ENCODE results near the gene CNOT8. TPM values are rescaled to one million over a fixed set of nuclear protein-coding genes. Genes with fewer than 3 reads are reported as not detected.

Gene CNOT8
- 10 to 100 TPM; 62.6 to 87.0 TPM for total RNA-seq
- 10 to 100 TPM; 53.9 to 74.9 TPM for polyA plus RNA-seq
- long read RNA-seq, donor 1, transcript CNOT8-201 (7 exons, 2,528 nt) = major isoform, 11 of 19 reads
- long read RNA-seq, donor 1, transcript CNOT8-202 (7 exons, 2,604 nt) = minor isoform, 6 of 19 reads
- long read RNA-seq, donor 1, partial matches to known transcripts = 0 of 19 reads
- long read RNA-seq, donor 1, other reads (novel, unspliced or antisense) = 0 of 19 reads
- long read RNA-seq, donor 2, partial matches to known transcripts = 0 of 5 reads
- long read RNA-seq, donor 2, other reads (novel, unspliced or antisense) = 0 of 5 reads
- long read RNA-seq, donor 3, partial matches to known transcripts = 0 of 7 reads
- long read RNA-seq, donor 3, other reads (novel, unspliced or antisense) = 0 of 7 reads
- long read RNA-seq, donor 4, transcript CNOT8-201 (7 exons, 2,528 nt) = major isoform, 6 of 8 reads
- long read RNA-seq, donor 4, partial matches to known transcripts = 0 of 8 reads
- long read RNA-seq, donor 4, other reads (novel, unspliced or antisense) = 0 of 8 reads
- long read RNA-seq, donor 5, transcript CNOT8-201 (7 exons, 2,528 nt) = major isoform, 10 of 42 reads
- long read RNA-seq, donor 5, partial matches to known transcripts = 26 of 42 reads
- long read RNA-seq, donor 5, other reads (novel, unspliced or antisense) = 0 of 42 reads

GRCh38 chr5:154858297-154858971 lies at the start of gene CNOT8:
TSS of gene CNOT8 (plus strand) at chr5:154858627. CDS start at chr5:154863279, 4,652 bp downstream.
- H3K9me3 ChIP-seq (ENCODE audit: control insufficient read depth in 4 of 4, insufficient read depth in 3 of 4, low read length in 3 of 4) = no peaks in the 10 kb centered on the region
- peaks cover 0 to 31% (median 8%) of the 10 kb centered on the region in 5 donors for H3K4me1 ChIP-seq (ENCODE audit: control insufficient read depth in 5 of 5, insufficient read depth in 5 of 5, low read length in 5 of 5)
- peak within 1 kb of the TSS; percentile 89 for H3K4me3 ChIP-seq
- ATAC-seq (ENCODE audit: insufficient read depth, low FRiP score) (peak; percentile 93), DNase-seq (peak; percentile 99)
- peak within 1 kb of the TSS; percentile 79 to 95 for H3K9ac ChIP-seq (ENCODE audit: insufficient read depth in 1 of 2, low read length in 2 of 2)
- peaks cover 2 to 6% (median 4%) of the 10 kb centered on the region in 4 donors for H3K36me3 ChIP-seq (ENCODE audit: control insufficient read depth in 4 of 4, insufficient read depth in 4 of 4, low read length in 4 of 4)
- no peak for TF ChIP-seq CTCF (IDR thresholded peaks at IDR 0.05; ENCODE audit: control extremely low read depth, extremely low read depth)
- H3K27me3 ChIP-seq (ENCODE audit: control insufficient read depth in 3 of 3, insufficient read depth in 3 of 3, low read length in 2 of 3) = no peaks in the 10 kb centered on the region
- peak within 1 kb of the TSS; percentile 99 to 100 for H3K27ac ChIP-seq (ENCODE audit: low read depth in 1 of 2, low read length in 1 of 2)
- WGBS, 2 donors = 0% methylated on average over 65 of the region's 65 CpGs

GRCh38 chr5:154811239-154811638 lies 47.2 kb upstream of the CNOT8 start:
- no peak overlapping the region for H3K27ac ChIP-seq (ENCODE audit: low read depth in 1 of 2, low read length in 1 of 2)
- TF ChIP-seq CTCF (IDR thresholded peaks at IDR 0.05; ENCODE audit: control extremely low read depth, extremely low read depth) = no peak
- ATAC-seq (ENCODE audit: insufficient read depth, low FRiP score) (no peak), DNase-seq (no peak)
- H3K4me1 ChIP-seq (ENCODE audit: control insufficient read depth in 5 of 5, insufficient read depth in 5 of 5, low read length in 5 of 5) = peaks cover 0 to 2% (median 0%) of the 10 kb centered on the region in 5 donors
- H3K9ac ChIP-seq (ENCODE audit: insufficient read depth in 1 of 2, low read length in 2 of 2) = no peak overlapping the region
- no peak overlapping the region for H3K4me3 ChIP-seq
- H3K27me3 ChIP-seq (ENCODE audit: control insufficient read depth in 3 of 3, insufficient read depth in 3 of 3, low read length in 2 of 3) = no peaks in the 10 kb centered on the region
- H3K36me3 ChIP-seq (ENCODE audit: control insufficient read depth in 4 of 4, insufficient read depth in 4 of 4, low read length in 4 of 4) = peaks cover 34 to 47% (median 39%) of the 10 kb centered on the region in 4 donors
- no peaks in the 10 kb centered on the region for H3K9me3 ChIP-seq (ENCODE audit: control insufficient read depth in 4 of 4, insufficient read depth in 3 of 4, low read length in 3 of 4)
- WGBS, 2 donors = 90 to 93% methylated on average over 7 of the region's 7 CpGs

- Histone ChIP-seq H3K27me3 (ENCODE audit: control insufficient read depth in 3 of 3, insufficient read depth in 3 of 3, low read length in 2 of 3) (no peaks in the 10 kb centered on the region), H3K9ac (ENCODE audit: insufficient read depth in 1 of 2, low read length in 2 of 2) (no peak overlapping the region), H3K27ac (ENCODE audit: low read depth in 1 of 2, low read length in 1 of 2) (no peak overlapping the region), H3K9me3 (ENCODE audit: control insufficient read depth in 4 of 4, insufficient read depth in 3 of 4, low read length in 3 of 4) (no peaks in the 10 kb centered on the region), H3K4me3 (no peak overlapping the region), H3K4me1 (ENCODE audit: control insufficient read depth in 5 of 5, insufficient read depth in 5 of 5, low read length in 5 of 5) (peaks cover 0 to 2% (median 0%) of the 10 kb centered on the region in 5 donors), H3K36me3 (ENCODE audit: control insufficient read depth in 4 of 4, insufficient read depth in 4 of 4, low read length in 4 of 4) (peaks cover 30 to 47% (median 38%) of the 10 kb centered on the region in 4 donors)
- 38 to 48% methylated on average over 3 of the region's 3 CpGs for WGBS, 2 donors
- DNase-seq = peak; percentile 66 to 76 (median 69)
- ATAC-seq (ENCODE audit: insufficient read depth, low FRiP score) = peak; percentile 77
- peak; percentile 72 for TF ChIP-seq CTCF (IDR thresholded peaks at IDR 0.05; ENCODE audit: control extremely low read depth, extremely low read depth)
Measured at GRCh38 chr5:154811653-154812465, 46.6 kb upstream of the CNOT8 start.

All from lung (tissue), 16 donors.